ENCODE data around the gene TRMT11. TPM values are rescaled to one million over a fixed set of nuclear protein-coding genes. Genes with fewer than 3 reads are reported as not detected.

The TRMT11 gene
- total and polyA plus RNA-seq, 2 of the 8 experiments (the other 6 are each of a cell fraction or from before 2014, with no cell fraction given) = 19.7 to 32.4 TPM

- TF ChIP-seq RBBP5 (IDR thresholded peaks at IDR 0.05; ENCODE audit: borderline replicate concordance, low read depth, low read length) = no peak
Measured at GRCh38 chr6:125994670-125995488, 8.5 kb downstream of the TRMT11 start (continued).
